Stimulated activated CD8-positive, alpha-beta memory T cell treated with anti-CD3 and anti-CD28 coated beads, Interleukin-4, amount 100 ng/mL, for 4 hours (primary cell): ENCODE results near the gene OTUD7B.
"Not testable (repeated sequence)": the region's sequence is repeated elsewhere in the genome, so short reads cannot be mapped to it uniquely, and the experiment has no call there.

Source experiments
- DNase-seq, 2 donors: peaks; one replicate each; pipeline ENCODE4 v3.0.0-alpha.2; 2020; ENCODE audit warnings: low read depth in 2 of 2, low spot score in 1 of 2

OTUD7B gene

DNA sequence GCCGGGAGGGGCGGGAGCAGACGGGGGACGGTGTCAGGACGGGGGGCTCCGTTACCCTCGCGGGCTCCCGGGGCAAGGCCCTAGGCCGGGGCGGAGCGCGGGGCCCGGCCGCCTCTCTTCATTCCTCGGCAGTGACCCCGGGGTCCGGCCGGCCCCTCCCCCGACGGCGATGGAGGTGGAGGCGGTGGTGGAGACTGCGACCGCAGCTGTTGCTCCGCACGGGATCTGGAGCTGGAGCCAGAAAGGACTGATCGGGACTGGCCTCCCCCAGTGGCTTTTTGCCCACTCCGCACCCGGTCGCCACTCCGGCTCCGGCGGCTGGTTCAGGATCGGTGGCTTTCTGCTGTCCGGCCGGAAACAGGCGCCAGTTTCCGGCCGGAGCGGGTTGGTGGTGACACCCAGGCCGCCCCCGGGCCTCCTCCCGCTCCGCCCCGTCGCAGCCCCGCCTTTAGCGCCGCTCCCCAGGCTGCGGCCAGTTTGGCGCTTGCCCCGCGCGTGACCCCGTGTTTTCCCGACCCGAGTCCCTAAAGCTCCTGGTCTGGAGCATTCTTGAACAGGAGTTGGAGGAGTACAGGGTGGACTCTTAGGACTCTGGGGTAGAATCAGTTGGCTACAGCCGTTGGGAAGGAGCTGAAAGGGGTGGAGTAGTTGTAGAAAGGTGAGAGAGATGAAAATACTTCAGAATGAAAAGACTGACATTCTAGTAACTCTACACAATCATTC is at the start of gene OTUD7B:
TSS of gene OTUD7B (minus strand) at position 334 of the 723 bp plus-strand sequence. CDS start 33,216 bp downstream, outside the sequence.
- peak; percentile 40 to 53 for DNase-seq

DNA sequence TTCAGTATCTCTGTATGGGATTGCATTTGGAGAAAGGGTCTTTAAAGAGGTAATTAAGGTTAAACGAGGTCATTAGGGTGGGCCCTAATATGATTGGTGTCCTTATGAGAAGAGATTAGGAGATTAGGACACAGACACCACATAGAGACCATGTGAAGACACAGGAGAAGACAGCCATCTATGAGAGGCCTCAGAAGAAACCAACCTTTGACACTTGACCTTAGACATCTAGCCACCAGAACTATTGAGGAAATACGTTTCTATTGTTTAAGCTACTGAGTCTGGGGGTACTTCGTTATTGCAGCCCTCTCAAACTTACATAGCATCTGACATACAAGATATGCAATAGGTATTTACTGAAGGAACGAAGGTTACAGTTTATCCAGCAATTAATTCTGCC is 49.7 kb upstream of the OTUD7B start:
- DNase-seq, result no peak

DNA sequence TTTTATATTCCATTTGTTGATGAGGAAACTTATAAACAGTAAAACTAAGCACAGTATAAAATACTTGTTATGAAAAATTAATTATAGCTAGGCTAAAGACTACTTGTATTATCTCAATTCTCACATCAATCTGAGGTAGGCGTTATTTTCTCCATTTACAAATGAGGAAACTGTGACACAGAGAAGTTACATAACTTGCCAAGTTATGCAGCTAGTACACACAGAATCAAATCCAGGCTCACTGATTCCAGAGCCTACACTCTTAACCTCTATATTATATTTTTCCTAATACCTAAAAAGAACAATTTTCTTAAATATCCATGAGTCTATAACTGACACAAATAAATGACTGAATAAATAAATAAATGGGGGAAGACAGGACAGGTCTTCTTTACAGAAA is 45.9 kb upstream of the OTUD7B start:
- no peak for DNase-seq

DNA sequence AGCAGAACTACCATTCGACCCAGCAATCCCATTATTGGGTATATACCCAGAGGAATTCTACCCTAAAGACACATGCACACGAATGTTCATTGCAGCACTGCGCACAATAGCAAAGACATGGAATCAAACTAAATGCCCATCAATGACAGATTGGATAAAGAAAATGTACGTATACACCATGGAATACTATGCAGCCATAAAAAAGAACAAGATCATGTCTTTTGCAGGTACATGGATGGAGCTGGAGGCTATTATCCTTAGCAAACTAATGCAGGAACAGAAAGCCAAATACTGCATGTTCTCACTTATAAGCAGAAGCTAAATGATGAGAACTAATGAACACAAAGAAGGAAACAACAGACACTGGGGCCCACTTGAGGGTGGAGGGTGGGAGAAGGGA is 45.0 kb upstream of the OTUD7B start:
- DNase-seq, result not testable (repeated sequence)

DNA sequence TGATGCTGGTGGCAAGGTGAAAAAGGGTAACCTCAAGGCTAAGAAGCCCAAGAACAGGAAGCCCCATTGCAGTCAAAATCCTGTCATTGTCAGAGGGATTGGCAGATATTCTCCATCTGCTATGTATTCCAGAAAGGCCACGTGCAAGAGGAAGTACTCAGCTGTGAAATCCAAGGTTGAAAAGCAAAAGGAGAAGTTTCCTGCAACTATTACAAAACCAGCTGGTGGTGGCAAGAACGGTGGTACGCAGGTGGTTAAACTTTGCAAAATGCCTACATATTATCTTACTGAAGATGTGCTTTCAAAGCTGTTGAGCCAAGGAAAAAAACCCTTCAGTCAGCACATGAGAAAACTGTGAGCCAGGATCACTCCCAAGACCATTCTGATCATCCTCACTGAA is 43.4 kb upstream of the OTUD7B start:
- DNase-seq, result no peak

DNA sequence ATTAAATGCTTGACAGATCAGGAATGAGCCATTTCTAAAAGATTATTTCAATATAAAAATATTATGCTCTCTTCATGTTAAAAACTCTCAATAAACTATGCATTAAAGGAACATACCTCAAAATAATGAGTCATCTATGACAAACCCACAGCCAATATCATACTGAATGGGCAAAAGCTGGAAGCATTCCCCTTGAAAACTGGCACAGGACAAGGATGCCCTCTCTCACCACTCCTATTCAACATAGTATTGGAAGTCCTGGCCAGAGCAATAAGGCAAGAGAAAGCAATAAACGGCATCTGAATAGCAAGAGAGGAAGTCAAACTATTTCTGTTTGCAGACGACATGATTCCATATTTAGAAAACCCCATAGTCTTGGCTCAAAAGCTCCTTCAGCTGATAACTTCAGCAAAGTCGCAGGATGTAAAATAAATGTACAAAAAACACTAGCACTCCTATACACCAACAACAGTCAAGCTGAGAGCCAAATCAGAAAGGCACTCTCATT is 41.4 kb upstream of the OTUD7B start:
- not testable (repeated sequence) for DNase-seq

GRCh38 chr1:150051089-150051373 is 40.5 kb upstream of the OTUD7B start:
- no peak for DNase-seq

GRCh38 chr1:150049926-150050325 is 39.4 kb upstream of the OTUD7B start:
- DNase-seq, result no peak

DNA sequence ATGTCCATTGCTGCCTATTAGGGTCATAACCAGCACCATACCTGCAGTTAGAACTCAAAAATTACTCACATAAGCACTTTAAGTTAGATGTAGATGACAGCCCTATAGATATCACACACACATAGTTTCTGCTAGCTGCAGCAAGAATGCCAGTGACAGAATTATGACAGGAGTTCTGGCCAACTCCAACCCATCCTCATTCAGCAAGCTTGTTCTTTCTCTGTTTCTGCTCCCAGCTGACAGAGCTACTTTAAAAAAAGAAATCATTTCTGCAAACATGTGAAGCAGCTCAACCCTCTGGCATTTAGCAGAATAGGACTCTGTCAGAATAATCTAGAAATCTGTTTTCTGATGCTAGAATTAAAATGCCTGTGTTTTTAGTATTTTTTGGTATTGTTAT is 23.8 kb upstream of the OTUD7B start:
- DNase-seq, result no peak

DNA sequence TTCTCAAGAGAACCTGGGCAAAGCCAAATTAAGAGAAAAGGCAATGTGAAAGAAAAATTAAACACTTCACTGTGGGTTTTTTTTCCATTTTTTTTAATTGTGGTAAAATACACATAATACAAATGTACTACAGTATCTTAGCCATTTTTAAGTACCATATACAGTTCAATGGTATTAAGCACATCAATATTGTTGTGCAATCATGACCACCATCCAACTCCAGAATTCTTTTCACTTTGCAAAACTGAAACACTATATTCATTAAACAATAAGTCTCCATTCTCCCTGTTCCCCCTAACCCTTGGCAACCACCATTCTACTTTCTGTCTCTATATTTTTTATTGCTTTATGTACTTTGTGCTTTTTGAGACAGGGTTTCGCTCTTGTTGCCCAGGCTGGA is 17.8 kb upstream of the OTUD7B start:
- DNase-seq, result no peak

- DNase-seq, result no peak
These were observed 13.6 kb upstream of the OTUD7B start for GRCh38 chr1:150024156-150024555.

- DNase-seq, result no peak
These were observed 11.8 kb upstream of the OTUD7B start for GRCh38 chr1:150022357-150022756.

GRCh38 chr1:150021191-150021694 is 10.7 kb upstream of the OTUD7B start:
- no peak for DNase-seq

DNA sequence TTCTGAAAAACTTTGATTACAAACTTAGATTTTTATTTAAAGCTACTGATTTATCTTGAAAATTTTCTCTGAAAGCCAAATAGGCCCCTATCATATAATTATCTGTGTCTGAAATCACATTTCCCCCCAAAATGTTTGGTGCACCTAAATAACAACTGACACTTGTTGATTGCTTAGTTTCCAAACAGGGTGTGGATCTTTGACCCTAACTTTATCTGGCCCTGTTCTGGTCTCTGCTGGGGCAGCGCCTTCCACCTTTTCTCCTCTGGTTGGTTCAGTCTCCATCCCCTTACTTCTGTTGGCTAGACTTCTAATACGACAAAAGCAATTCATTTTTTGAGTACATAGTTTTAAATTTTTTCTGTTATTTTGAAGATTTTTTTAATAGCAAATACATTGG is 10.2 kb upstream of the OTUD7B start:
- DNase-seq, result no peak

- no peak for DNase-seq
These were observed 7.6 kb upstream of the OTUD7B start for GRCh38 chr1:150018165-150018564.

- DNase-seq, result no peak
These were observed 6.8 kb upstream of the OTUD7B start for GRCh38 chr1:150017206-150017750.

- DNase-seq, result no peak
These were observed 5.2 kb upstream of the OTUD7B start for GRCh38 chr1:150015651-150016131.

DNA sequence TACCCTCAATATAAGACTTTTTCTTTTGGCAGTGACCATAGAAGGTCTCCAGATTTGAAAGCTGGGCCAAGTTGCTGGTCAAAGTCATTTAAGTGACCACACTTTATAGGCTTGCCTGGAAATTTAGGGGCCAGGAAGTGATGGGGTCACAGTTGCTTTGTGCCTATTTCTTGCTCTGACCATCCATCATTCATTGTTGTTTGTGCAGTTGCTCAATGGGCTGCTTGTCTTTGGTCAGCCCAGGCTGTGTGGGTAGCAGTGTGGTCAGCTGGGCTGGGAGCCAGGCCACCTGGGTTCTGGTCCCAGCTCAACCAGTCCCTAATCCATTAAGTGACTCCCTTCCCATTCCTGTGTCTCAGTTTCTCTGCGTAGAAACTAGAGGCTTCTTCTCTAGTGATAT is 2.1 kb upstream of the OTUD7B start:
- DNase-seq, result no peak

GRCh38 chr1:150009604-150010392 is 728 bp downstream of the OTUD7B start:
- DNase-seq, result peak; percentile 24 to 39

DNA sequence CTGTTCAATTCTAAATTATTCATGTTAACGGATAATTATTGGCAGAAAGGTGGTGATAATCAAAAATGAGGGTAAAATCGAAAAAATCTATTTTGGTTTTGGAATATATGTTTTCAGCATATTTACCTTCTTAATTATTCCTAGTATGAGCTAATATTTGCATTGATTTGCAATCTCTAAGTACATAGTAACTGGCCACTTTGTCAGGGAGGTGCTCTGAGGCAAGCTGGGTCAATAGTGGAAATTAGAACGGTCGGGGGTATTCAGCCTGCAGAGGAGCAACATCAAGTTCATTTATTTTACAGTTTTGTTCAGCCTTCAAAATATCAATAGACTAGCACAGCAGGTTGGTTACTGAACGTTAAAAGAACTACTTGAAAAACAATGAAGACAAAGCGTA is 1.8 kb downstream of the OTUD7B start:
- no peak for DNase-seq

DNA sequence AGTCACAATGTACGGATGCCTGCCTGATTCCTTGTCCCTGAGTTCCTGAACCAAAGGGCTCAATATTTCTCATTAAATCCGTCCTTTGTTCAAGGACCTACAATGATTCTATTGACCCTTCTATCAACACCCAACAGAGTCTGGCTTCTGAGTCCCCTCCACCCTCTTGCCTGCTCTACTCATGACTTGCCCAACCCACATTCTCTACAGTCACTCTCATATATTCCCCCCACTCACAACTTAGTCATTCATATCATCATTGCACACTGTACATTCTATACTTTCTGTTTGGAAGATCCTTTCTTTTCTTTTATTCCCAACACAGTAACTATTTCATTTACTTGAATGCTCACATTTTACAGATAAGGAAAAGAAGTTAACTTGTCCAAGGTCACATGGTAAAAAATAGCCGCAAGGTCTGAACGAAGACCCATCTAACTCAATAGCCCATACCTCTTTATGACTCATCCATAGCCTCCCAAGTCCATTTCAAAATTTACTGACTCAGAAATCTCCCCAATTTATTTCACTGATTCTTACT is 3.6 kb downstream of the OTUD7B start:
- DNase-seq, result no peak

DNA sequence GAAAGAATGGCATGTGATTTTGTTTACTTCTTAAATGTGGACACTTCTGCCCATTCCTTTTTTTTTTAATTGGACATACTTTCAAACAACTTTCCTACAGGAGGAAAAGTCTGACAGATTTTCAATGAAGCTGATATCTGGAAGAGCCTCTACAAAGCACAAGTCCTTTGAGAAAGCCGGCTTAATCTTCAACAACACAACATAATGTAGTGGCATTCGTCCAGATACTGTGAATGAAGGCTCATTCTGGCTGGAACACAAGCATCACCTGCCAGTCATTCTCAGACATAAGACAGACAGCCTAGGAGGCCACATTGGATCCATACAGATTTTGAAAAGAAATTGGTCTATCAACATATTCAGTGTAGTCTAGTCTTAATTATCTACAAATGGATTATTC is 4.9 kb downstream of the OTUD7B start:
- DNase-seq, result no peak
